ENCODE data around the gene CLCN5.

Gene CLCN5

DNA sequence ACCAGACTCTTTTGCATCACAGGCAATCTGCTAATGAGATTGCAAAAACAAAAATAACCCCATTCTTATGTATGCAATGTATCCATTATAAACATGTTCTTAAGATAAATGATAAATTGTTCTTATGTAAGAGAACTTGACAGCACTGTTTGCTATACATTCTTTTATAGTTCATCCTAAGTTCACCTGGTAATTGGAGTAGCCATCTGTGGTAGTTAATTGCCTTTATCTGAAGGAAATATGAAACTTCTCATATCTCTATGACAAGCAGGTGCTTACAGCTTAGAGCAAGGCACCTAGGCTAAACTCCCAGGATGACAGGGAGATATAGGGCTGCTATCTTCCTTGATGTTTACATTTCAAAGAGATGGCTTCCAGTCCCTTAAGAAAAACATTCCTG is 21.3 kb upstream of the CLCN5 start:
- Histone ChIP-seq H3K9me3 (ENCODE audit: control insufficient read depth, low read length) (no peaks in the 10 kb centered on the region), H3K4me3 (ENCODE audit: low read length) (no peak overlapping the region), H3K36me3 (ENCODE audit: control insufficient read depth, insufficient read depth, low read length) (no peaks in the 10 kb centered on the region), H3K4me1 (ENCODE audit: control insufficient read depth, insufficient read depth, low read length) (no peaks in the 10 kb centered on the region), H3K9ac (ENCODE audit: low read length) (no peak overlapping the region), H3K27me3 (ENCODE audit: control insufficient read depth, insufficient read depth, low read length) (no peaks in the 10 kb centered on the region)

DNA sequence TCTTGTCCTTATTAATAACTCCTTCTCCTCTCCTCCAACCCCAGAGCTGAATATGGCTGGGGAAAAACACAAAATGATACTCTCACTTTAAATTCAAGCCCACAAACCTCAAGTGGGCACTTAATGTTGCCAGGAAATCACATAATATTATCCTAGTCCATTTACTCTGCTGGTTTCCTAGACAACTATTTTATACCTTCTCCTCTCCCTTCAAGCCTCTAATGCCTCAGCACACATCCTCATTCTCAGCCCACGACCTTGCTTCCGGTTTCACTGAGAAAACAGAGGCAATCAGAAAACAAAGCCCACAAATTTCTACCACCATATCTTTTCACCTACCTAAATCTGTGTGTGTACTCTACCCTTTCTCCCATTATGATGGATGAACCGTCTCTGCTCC is 12.1 kb upstream of the CLCN5 start:
- no peaks in the 10 kb centered on the region for H3K4me1 ChIP-seq (ENCODE audit: control insufficient read depth, insufficient read depth, low read length)
- H3K36me3 ChIP-seq (ENCODE audit: control insufficient read depth, insufficient read depth, low read length), result no peaks in the 10 kb centered on the region
- H3K27me3 ChIP-seq (ENCODE audit: control insufficient read depth, insufficient read depth, low read length), result no peaks in the 10 kb centered on the region
- H3K4me3 ChIP-seq (ENCODE audit: low read length), result no peak overlapping the region
- no peaks in the 10 kb centered on the region for H3K9me3 ChIP-seq (ENCODE audit: control insufficient read depth, low read length)
- H3K9ac ChIP-seq (ENCODE audit: low read length), result no peak overlapping the region

DNA sequence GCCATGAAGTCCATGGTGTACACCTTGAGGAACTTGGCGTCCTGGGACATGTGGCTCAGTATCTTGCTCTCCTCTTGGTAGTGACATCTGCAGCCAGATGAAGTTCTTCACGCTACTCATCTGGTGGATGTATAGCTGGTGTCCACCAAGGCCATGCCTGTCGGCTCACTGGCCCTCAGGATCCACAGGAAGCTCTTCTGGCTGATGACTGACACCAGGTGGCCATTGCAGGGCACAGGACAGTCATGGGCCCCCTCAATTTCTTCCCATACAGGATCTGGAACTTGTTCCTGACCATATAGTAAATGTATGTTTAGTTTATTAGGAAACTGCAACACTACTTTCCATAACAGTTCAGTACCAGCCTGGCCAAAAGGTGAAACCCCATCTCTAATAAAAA is 10.3 kb upstream of the CLCN5 start:
- Histone ChIP-seq H3K36me3 (ENCODE audit: control insufficient read depth, insufficient read depth, low read length) (no peaks in the 10 kb centered on the region), H3K4me1 (ENCODE audit: control insufficient read depth, insufficient read depth, low read length) (no peaks in the 10 kb centered on the region), H3K9ac (ENCODE audit: low read length) (no peak overlapping the region), H3K4me3 (ENCODE audit: low read length) (no peak overlapping the region), H3K27me3 (ENCODE audit: control insufficient read depth, insufficient read depth, low read length) (no peaks in the 10 kb centered on the region), H3K9me3 (ENCODE audit: control insufficient read depth, low read length) (no peaks in the 10 kb centered on the region)

DNA sequence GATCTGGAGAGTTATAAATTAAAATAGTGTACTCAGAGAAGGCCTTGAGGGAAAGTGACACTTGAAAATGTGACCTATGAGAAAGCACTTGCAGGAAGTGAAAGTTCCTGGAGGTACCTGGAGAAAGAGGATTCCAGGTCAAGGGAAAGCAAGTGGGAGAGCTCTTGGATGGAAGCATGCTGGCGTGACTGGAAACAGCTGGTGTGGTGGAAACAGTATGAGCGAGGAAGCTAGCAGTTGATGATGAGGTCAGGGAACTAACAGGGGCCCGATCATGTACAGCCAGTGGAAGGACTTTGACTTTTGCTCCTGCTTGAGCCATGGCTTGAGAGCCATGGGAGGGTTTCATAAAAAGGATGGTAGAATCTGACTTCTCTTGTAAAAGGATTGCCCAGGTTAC is 9.5 kb upstream of the CLCN5 start:
- H3K36me3 ChIP-seq (ENCODE audit: control insufficient read depth, insufficient read depth, low read length), result no peaks in the 10 kb centered on the region
- no peak overlapping the region for H3K4me3 ChIP-seq (ENCODE audit: low read length)
- no peaks in the 10 kb centered on the region for H3K9me3 ChIP-seq (ENCODE audit: control insufficient read depth, low read length)
- no peaks in the 10 kb centered on the region for H3K27me3 ChIP-seq (ENCODE audit: control insufficient read depth, insufficient read depth, low read length)
- no peaks in the 10 kb centered on the region for H3K4me1 ChIP-seq (ENCODE audit: control insufficient read depth, insufficient read depth, low read length)
- H3K9ac ChIP-seq (ENCODE audit: low read length), result no peak overlapping the region

DNA sequence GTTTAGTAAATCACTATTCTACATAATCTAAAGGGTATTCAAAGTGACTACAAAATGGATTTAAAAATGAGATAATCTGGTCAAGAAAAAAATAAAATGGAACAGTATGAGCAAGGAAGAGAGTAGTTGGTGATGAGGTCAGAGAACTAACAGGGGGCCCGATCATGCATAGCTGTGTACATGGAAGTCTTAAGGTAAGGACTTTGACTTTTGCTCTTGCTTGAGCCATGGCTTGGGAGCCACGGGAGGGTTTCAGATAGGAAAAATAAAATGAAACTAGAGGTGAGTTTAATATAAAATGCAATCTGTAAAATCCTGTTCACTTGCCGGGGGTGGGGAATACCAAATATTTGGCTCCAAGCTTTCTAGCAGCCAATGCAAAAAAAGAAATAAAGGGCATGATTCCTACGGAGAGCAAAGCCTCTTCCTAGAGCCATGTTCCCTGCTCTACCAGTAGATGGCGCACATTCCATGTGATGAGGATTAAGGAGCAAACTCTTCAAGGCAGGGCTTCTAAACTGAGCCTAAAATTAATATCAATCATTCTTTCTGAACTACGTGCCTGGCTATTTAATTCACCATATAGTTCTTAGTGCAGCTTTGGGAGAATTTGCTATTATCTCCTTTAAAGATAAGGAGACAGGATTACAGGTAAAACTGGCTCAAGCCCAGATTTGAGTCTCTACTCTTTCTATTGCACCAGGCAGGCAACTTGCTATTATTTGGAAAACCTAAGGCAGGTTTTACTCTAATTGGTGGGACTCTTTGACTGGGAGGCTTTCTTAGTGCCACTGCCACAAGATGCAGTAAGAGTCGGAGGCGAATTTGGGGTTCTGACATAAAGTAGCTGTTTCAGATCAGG is 6.8 kb upstream of the CLCN5 start:
- H3K9ac ChIP-seq (ENCODE audit: low read length), result no peak overlapping the region
- no peaks in the 10 kb centered on the region for H3K9me3 ChIP-seq (ENCODE audit: control insufficient read depth, low read length)
- H3K4me1 ChIP-seq (ENCODE audit: control insufficient read depth, insufficient read depth, low read length), result no peaks in the 10 kb centered on the region
- H3K4me3 ChIP-seq (ENCODE audit: low read length), result no peak overlapping the region
- no peaks in the 10 kb centered on the region for H3K36me3 ChIP-seq (ENCODE audit: control insufficient read depth, insufficient read depth, low read length)
- H3K27me3 ChIP-seq (ENCODE audit: control insufficient read depth, insufficient read depth, low read length), result no peaks in the 10 kb centered on the region

DNA sequence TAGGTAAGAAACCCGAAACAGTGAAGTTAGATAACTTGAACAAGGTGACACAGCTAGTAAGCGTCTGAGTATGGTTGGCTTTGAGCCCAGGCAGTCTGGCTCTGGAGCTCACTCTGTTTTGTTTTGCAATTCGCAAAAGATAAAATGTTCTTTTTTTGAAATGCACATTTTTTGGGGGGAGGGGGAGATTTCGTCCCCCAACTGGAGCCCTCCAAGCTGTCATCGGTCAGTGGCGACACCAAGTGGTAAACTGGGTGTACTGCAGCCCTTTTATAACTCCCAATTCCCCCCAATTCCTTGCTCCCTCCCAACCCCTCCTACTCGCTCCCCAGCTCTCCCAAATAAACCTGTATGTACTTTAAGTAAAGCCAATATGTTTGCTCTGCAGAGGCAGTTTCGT is 2.8 kb upstream of the CLCN5 start:
- Histone ChIP-seq H3K4me3 (ENCODE audit: low read length) (no peak overlapping the region), H3K36me3 (ENCODE audit: control insufficient read depth, insufficient read depth, low read length) (no peaks in the 10 kb centered on the region), H3K9me3 (ENCODE audit: control insufficient read depth, low read length) (no peaks in the 10 kb centered on the region), H3K9ac (ENCODE audit: low read length) (no peak overlapping the region), H3K27me3 (ENCODE audit: control insufficient read depth, insufficient read depth, low read length) (no peaks in the 10 kb centered on the region), H3K4me1 (ENCODE audit: control insufficient read depth, insufficient read depth, low read length) (peaks cover 4% of the 10 kb centered on the region)

DNA sequence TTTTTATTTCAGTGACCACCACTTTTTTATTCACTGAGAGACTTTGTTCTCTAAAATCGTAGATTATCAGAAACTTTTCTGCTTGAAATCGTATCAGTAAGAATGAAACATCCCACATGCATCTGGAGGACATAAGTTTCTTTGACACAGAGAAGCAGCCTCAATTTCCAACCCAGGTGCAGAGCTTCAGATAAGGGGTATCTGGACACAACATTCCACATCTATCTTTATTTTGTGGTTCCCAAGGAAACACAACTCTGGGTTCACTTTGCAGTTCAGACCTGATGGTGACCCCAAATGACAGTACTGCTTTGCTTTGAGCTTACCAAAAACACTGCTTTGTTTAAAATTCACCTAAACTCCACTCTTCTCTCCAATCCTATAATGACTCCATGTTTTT is 1.3 kb upstream of the CLCN5 start:
- Histone ChIP-seq H3K4me1 (ENCODE audit: control insufficient read depth, insufficient read depth, low read length) (peaks cover 13% of the 10 kb centered on the region), H3K4me3 (ENCODE audit: low read length) (no peak overlapping the region), H3K27me3 (ENCODE audit: control insufficient read depth, insufficient read depth, low read length) (no peaks in the 10 kb centered on the region), H3K9me3 (ENCODE audit: control insufficient read depth, low read length) (no peaks in the 10 kb centered on the region), H3K36me3 (ENCODE audit: control insufficient read depth, insufficient read depth, low read length) (no peaks in the 10 kb centered on the region), H3K9ac (ENCODE audit: low read length) (no peak overlapping the region)

DNA sequence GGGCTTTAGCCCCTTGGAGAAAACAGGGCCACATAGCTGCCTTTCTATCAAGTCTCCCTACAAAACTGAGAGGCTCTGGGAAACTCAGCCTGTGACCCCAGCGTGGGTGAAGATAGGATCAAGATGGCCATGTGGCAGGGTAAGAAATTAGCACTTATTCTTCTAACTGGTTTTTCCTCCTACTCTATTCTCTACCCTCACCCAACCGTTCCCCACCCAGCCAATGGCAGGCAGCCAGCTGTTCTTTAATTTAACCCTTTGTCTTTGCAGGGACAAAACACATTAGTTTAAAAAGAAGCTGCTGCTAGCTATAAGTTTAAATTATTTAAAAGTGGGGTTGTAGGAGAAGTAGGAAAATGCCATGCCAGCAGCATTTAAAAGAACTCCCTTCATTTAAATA is 2.8 kb downstream of the CLCN5 start:
- H3K4me3 ChIP-seq (ENCODE audit: low read length), result no peak overlapping the region
- H3K9ac ChIP-seq (ENCODE audit: low read length), result no peak overlapping the region
- no peaks in the 10 kb centered on the region for H3K27me3 ChIP-seq (ENCODE audit: control insufficient read depth, insufficient read depth, low read length)

DNA sequence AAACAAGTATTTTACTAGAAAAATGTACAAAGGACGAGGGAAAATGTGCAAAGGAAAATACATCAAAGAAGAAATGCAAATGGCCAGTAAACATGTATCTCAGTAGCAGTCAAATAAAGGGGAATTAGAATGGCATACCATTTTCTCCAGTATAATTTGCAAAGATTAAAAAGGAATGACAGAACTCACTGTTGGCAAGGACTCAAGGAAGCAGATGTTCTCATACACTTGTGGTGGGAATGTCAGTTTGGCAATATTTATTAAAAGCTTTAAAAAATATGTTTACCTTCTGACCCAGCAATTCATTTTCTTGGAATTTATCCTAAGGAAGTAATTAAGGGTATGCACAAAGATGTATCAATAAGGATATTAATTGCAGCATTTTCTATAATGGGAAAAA is 7.6 kb downstream of the CLCN5 start:
- Histone ChIP-seq H3K9me3 (ENCODE audit: control insufficient read depth, low read length) (no peaks in the 10 kb centered on the region), H3K27me3 (ENCODE audit: control insufficient read depth, insufficient read depth, low read length) (no peaks in the 10 kb centered on the region), H3K4me3 (ENCODE audit: low read length) (no peak overlapping the region), H3K4me1 (ENCODE audit: control insufficient read depth, insufficient read depth, low read length) (peaks cover 8% of the 10 kb centered on the region), H3K9ac (ENCODE audit: low read length) (no peak overlapping the region), H3K36me3 (ENCODE audit: control insufficient read depth, insufficient read depth, low read length) (no peaks in the 10 kb centered on the region)

More for the DNA sequence above, 2.8 kb downstream of the CLCN5 start:
- H3K9me3 ChIP-seq (ENCODE audit: control insufficient read depth, low read length), result no peaks in the 10 kb centered on the region
- H3K4me1 ChIP-seq (ENCODE audit: control insufficient read depth, insufficient read depth, low read length), result peaks cover 16% of the 10 kb centered on the region
- H3K36me3 ChIP-seq (ENCODE audit: control insufficient read depth, insufficient read depth, low read length), result no peaks in the 10 kb centered on the region

DNA sequence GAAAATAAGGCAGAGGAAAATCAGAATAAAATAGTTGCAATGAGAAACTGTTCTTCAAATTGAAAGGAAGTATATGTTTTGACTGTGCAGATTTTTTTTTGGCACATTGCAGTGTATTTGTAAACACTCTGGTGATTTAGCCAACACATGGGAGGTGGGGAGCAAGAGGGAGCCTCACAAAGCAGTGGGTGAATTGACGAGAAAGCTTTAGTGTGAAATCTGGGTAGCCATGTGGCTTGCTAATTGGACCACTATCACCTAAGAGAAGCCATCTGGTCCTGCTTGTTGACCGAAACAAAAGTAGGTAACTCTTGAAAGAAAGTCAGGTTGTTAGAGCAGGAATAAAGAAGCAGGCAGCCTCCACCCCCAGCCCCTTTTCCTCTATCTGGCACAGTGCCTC is 10.4 kb downstream of the CLCN5 start:
- no peaks in the 10 kb centered on the region for H3K4me1 ChIP-seq (ENCODE audit: control insufficient read depth, insufficient read depth, low read length)
- no peaks in the 10 kb centered on the region for H3K9me3 ChIP-seq (ENCODE audit: control insufficient read depth, low read length)
- H3K36me3 ChIP-seq (ENCODE audit: control insufficient read depth, insufficient read depth, low read length), result no peaks in the 10 kb centered on the region
- no peak overlapping the region for H3K4me3 ChIP-seq (ENCODE audit: low read length)
- no peak overlapping the region for H3K9ac ChIP-seq (ENCODE audit: low read length)
- H3K27me3 ChIP-seq (ENCODE audit: control insufficient read depth, insufficient read depth, low read length), result no peaks in the 10 kb centered on the region

DNA sequence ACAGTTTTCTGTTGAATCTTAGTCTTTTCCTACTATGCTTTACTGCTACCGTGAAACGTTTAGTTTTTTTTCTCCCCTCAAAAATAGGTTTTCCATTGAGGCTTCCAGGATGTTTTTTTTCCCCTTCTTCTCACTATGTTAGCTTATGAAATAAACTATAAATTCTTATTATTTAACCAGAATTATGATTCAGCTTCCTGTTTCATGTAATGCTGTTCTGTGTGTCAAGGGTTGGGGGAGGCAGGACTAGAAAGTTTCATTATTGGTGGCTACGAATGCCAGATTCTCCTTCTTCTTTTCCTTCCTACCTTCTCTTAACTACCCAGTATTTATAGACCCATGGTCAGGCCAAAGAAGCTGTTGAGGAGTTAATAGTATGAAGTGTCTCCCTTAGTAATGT is 11.8 kb downstream of the CLCN5 start:
- no peak overlapping the region for H3K9ac ChIP-seq (ENCODE audit: low read length)
- no peak overlapping the region for H3K4me3 ChIP-seq (ENCODE audit: low read length)
- no peaks in the 10 kb centered on the region for H3K36me3 ChIP-seq (ENCODE audit: control insufficient read depth, insufficient read depth, low read length)
- H3K9me3 ChIP-seq (ENCODE audit: control insufficient read depth, low read length), result no peaks in the 10 kb centered on the region
- no peaks in the 10 kb centered on the region for H3K27me3 ChIP-seq (ENCODE audit: control insufficient read depth, insufficient read depth, low read length)
- no peaks in the 10 kb centered on the region for H3K4me1 ChIP-seq (ENCODE audit: control insufficient read depth, insufficient read depth, low read length)

DNA sequence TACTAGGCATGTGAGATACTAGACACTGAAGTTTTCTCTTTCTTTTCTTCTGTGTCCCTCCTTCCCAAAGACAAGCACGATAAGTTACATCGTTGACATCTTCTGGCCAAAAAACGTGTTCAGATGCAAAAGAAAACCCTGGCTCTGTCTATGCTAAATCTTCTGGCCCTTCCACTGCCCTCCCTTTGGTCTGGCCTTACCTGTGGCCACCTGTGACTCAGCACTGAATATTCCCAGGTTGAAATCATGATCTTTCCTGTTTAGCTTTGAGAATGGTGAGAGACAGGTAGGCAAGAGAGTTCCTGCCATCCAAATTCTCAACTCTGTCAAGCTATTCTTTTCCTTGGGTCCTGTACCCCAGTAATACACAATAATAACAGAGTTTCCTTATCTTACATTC is 12.3 kb downstream of the CLCN5 start:
- Histone ChIP-seq H3K27me3 (ENCODE audit: control insufficient read depth, insufficient read depth, low read length) (no peaks in the 10 kb centered on the region), H3K36me3 (ENCODE audit: control insufficient read depth, insufficient read depth, low read length) (no peaks in the 10 kb centered on the region), H3K4me3 (ENCODE audit: low read length) (no peak overlapping the region), H3K4me1 (ENCODE audit: control insufficient read depth, insufficient read depth, low read length) (no peaks in the 10 kb centered on the region), H3K9ac (ENCODE audit: low read length) (no peak overlapping the region), H3K9me3 (ENCODE audit: control insufficient read depth, low read length) (no peaks in the 10 kb centered on the region)

DNA sequence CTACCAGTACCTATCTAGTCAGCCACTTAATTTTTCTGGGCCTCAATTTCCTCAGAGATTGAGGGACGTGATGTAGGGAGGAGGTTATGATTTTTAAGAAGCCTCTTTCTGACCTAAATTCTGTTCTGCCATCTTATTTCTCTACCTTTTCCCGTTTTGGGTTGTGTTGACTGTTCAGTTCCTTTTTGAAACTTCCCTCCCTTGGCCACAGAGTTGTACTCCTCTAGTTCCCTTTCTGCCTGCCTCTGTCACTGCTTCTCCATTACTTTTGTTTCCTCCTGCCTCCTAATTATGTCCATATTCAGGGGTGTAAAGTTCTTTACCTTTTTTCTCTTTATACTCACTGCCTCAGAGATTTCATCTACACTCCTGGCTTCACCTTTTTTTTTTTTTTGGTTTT is 25.4 kb downstream of the CLCN5 start:
- Histone ChIP-seq H3K4me3 (ENCODE audit: low read length) (no peak overlapping the region), H3K27me3 (ENCODE audit: control insufficient read depth, insufficient read depth, low read length) (no peaks in the 10 kb centered on the region), H3K36me3 (ENCODE audit: control insufficient read depth, insufficient read depth, low read length) (no peaks in the 10 kb centered on the region), H3K9me3 (ENCODE audit: control insufficient read depth, low read length) (no peaks in the 10 kb centered on the region), H3K4me1 (ENCODE audit: control insufficient read depth, insufficient read depth, low read length) (no peaks in the 10 kb centered on the region), H3K9ac (ENCODE audit: low read length) (no peak overlapping the region)
